Neural cell (in vitro differentiated cells): ENCODE results near the gene KLHL3. TPM values are rescaled to one million over a fixed set of nuclear protein-coding genes. Genes with fewer than 3 reads are reported as not detected.

Source experiments
- H2AFZ ChIP-seq: fragments of 200-600, 300-800 bp; sonication (generic), shearing (Covaris generic); 2 replicates; pipeline ENCODE4 v1.6.0; 2014; ENCODE audit warnings: low read depth, mild to moderate bottlenecking, antibody characterized with exemption, low read length, moderate library complexity
- H3F3A ChIP-seq: fragments of 200-600 bp; shearing (Covaris generic); 2 replicates; pipeline ENCODE4 v1.6.1; 2016; ENCODE audit warnings: mild to moderate bottlenecking, moderate library complexity, mixed read lengths, antibody characterized with exemption, low read length; ENCODE audit not compliant: insufficient read depth, poor library complexity, severe bottlenecking
- H3K27ac ChIP-seq: fragments of 200-600, 300-800 bp; sonication (generic), shearing (Covaris generic); 2 replicates; pipeline ENCODE4 v1.5.1; 2014; ENCODE audit warnings: mild to moderate bottlenecking, low read length, moderate library complexity
- H3K27me3 ChIP-seq: fragments of 300-800, 200-600 bp; sonication (generic), shearing (Covaris generic); 2 replicates; pipeline ENCODE4 v1.6.0; 2014; ENCODE audit warnings: mild to moderate bottlenecking, low read depth, low read length, moderate library complexity; ENCODE audit not compliant: insufficient read depth
- H3K36me3 ChIP-seq: fragments of 300-800, 200-600 bp; sonication (generic), shearing (Covaris generic); 2 replicates; pipeline ENCODE4 v1.5.1; 2014; ENCODE audit warnings: mild to moderate bottlenecking, antibody characterized with exemption, low read length, moderate library complexity; ENCODE audit not compliant: insufficient read depth
- H3K4me2 ChIP-seq: fragments of 300-800, 200-600 bp; sonication (generic), shearing (Covaris generic); 2 replicates; pipeline ENCODE4 v1.6.0; 2014; ENCODE audit warnings: mild to moderate bottlenecking, low read length
- H3K4me3 ChIP-seq: fragments of 300-800, 200-600 bp; sonication (generic), shearing (Covaris generic); 2 replicates; pipeline ENCODE4 v1.5.1; 2014; ENCODE audit warnings: mild to moderate bottlenecking, low read length, moderate library complexity
- H3K79me2 ChIP-seq: fragments of 200-600 bp; shearing (Covaris generic); replicated peaks from 2 replicates; pipeline ENCODE4 v1.6.0; 2014; ENCODE audit warnings: mild to moderate bottlenecking, low read length, moderate library complexity; ENCODE audit not compliant: insufficient read depth
- H3K9ac ChIP-seq: fragments of 300-800, 200-600 bp; sonication (generic), shearing (Covaris generic); 2 replicates; pipeline ENCODE4 v1.6.1; 2016; ENCODE audit warnings: mild to moderate bottlenecking, low read length, mixed read lengths
- H3K9me2 ChIP-seq: fragments of 200-600 bp; shearing (Covaris generic); 2 replicates; pipeline ENCODE4 v1.6.1; 2016; ENCODE audit warnings: mild to moderate bottlenecking, low read length, mixed read lengths; ENCODE audit not compliant: insufficient read depth
- H3K9me3 ChIP-seq: fragments of 200-600, 300-800 bp; sonication (generic), shearing (Covaris generic); 2 replicates; pipeline ENCODE4 v1.6.1; 2016; ENCODE audit warnings: mild to moderate bottlenecking, mixed run types, low read length, moderate library complexity, mixed read lengths
- H4K20me1 ChIP-seq: fragments of 200-600 bp; shearing (Covaris generic); 2 replicates; pipeline ENCODE4 v1.6.1; 2016; ENCODE audit warnings: mild to moderate bottlenecking, mixed run types; ENCODE audit not compliant: insufficient read depth
- EP300 ChIP-seq: fragments of 450-650 bp; conservative IDR thresholded peaks from 2 replicates; pipeline ENCODE4 v1.6.1; 2014; ENCODE audit warnings: antibody characterized with exemption, mild to moderate bottlenecking, moderate library complexity; ENCODE audit not compliant: poor library complexity, severe bottlenecking
- EZH2 ChIP-seq: fragments of 200-600, 300-800 bp; shearing (Covaris generic), sonication (generic); IDR thresholded peaks from 2 replicates; pipeline ENCODE4 v1.6.1; 2014; ENCODE audit warnings: antibody characterized with exemption, low read length, borderline replicate concordance, mild to moderate bottlenecking; ENCODE audit not compliant: insufficient read depth, poor library complexity, severe bottlenecking
- MXI1 ChIP-seq: fragments of 450-650 bp; conservative IDR thresholded peaks from 2 replicates; pipeline ENCODE4 v1.6.1; 2014; ENCODE audit warnings: antibody characterized with exemption, mild to moderate bottlenecking; ENCODE audit not compliant: poor library complexity, severe bottlenecking
- POLR2AphosphoS5 ChIP-seq: IDR thresholded peaks from 2 replicates; pipeline ENCODE4 v1.6.1; 2012
- RAD21 ChIP-seq: fragments of 450-650 bp; conservative IDR thresholded peaks from 2 replicates; pipeline ENCODE4 v1.6.1; 2014; ENCODE audit warnings: antibody characterized with exemption, mild to moderate bottlenecking, moderate library complexity
- SMC3 ChIP-seq: fragments of 450-650 bp; conservative IDR thresholded peaks from 2 replicates; pipeline ENCODE4 v1.6.1; 2014; ENCODE audit warnings: antibody characterized with exemption, mild to moderate bottlenecking, moderate library complexity; ENCODE audit not compliant: poor library complexity
- TAF1 ChIP-seq: IDR thresholded peaks from 2 replicates; pipeline ENCODE4 v1.6.1; 2012; ENCODE audit warnings: low read depth
- polyA plus RNA-seq: library from polyadenylated mRNA; depleted of rRNA; stranded (reverse); fragments of >200 nt; gene quantifications from 2 replicates; pipeline ENCODE4 v1.2.3, GENCODE V29; 2014
- TF ChIP-seq, protein P1 (sequence below): IDR thresholded peaks from 2 replicates; pipeline ENCODE4 v1.6.1; 2012; ENCODE audit warnings: borderline replicate concordance
- TF ChIP-seq, protein P2 (sequence below): fragments of 450-650 bp; IDR thresholded peaks from 2 replicates; pipeline ENCODE4 v1.5.1; 2014; ENCODE audit warnings: antibody characterized with exemption, mild to moderate bottlenecking, moderate library complexity; ENCODE audit not compliant: poor library complexity, severe bottlenecking

Gene KLHL3
- polyA plus RNA-seq, 1 donor from 2014 or later, result 12.9 TPM

DNA sequence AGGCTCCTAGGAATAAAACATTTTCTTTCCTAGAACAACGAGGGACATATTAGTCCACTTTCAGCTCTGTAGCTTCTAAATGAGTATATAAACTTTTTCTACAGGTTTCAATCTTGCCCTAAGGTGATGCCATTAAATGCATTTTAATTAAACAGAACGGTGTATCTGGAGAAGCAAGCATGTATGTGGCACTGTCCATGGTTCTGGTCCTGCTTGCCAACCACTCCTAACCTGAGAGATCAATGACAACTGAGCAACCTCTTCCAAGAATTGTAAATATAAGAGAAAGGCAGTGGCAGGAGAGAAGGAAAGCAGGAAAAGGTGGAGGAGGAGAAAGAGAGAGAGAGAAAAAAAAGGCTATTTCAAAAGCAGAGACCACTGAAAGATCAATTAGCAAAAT, 141.2 kb downstream of the KLHL3 start:
- H2AFZ ChIP-seq, result no peak overlapping the region
- TF ChIP-seq, protein P1, sequence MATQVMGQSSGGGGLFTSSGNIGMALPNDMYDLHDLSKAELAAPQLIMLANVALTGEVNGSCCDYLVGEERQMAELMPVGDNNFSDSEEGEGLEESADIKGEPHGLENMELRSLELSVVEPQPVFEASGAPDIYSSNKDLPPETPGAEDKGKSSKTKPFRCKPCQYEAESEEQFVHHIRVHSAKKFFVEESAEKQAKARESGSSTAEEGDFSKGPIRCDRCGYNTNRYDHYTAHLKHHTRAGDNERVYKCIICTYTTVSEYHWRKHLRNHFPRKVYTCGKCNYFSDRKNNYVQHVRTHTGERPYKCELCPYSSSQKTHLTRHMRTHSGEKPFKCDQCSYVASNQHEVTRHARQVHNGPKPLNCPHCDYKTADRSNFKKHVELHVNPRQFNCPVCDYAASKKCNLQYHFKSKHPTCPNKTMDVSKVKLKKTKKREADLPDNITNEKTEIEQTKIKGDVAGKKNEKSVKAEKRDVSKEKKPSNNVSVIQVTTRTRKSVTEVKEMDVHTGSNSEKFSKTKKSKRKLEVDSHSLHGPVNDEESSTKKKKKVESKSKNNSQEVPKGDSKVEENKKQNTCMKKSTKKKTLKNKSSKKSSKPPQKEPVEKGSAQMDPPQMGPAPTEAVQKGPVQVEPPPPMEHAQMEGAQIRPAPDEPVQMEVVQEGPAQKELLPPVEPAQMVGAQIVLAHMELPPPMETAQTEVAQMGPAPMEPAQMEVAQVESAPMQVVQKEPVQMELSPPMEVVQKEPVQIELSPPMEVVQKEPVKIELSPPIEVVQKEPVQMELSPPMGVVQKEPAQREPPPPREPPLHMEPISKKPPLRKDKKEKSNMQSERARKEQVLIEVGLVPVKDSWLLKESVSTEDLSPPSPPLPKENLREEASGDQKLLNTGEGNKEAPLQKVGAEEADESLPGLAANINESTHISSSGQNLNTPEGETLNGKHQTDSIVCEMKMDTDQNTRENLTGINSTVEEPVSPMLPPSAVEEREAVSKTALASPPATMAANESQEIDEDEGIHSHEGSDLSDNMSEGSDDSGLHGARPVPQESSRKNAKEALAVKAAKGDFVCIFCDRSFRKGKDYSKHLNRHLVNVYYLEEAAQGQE, result no peak
- TF ChIP-seq MXI1 (no peak), TAF1 (no peak), EZH2 (no peak), POLR2AphosphoS5 (no peak), RAD21 (no peak), EP300 (no peak), SMC3 (no peak)
- TF ChIP-seq, protein P2, sequence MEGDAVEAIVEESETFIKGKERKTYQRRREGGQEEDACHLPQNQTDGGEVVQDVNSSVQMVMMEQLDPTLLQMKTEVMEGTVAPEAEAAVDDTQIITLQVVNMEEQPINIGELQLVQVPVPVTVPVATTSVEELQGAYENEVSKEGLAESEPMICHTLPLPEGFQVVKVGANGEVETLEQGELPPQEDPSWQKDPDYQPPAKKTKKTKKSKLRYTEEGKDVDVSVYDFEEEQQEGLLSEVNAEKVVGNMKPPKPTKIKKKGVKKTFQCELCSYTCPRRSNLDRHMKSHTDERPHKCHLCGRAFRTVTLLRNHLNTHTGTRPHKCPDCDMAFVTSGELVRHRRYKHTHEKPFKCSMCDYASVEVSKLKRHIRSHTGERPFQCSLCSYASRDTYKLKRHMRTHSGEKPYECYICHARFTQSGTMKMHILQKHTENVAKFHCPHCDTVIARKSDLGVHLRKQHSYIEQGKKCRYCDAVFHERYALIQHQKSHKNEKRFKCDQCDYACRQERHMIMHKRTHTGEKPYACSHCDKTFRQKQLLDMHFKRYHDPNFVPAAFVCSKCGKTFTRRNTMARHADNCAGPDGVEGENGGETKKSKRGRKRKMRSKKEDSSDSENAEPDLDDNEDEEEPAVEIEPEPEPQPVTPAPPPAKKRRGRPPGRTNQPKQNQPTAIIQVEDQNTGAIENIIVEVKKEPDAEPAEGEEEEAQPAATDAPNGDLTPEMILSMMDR, result no peak
- H3K27me3 ChIP-seq, result no peaks in the 10 kb centered on the region
- no peak overlapping the region for H3K9ac ChIP-seq
- H4K20me1 ChIP-seq, result no peaks in the 10 kb centered on the region
- no peaks in the 10 kb centered on the region for H3K9me3 ChIP-seq
- H3K9me2 ChIP-seq, result no peaks in the 10 kb centered on the region
- no peaks in the 10 kb centered on the region for H3K79me2 ChIP-seq
- no peaks in the 10 kb centered on the region for H3K36me3 ChIP-seq
- no peak overlapping the region for H3K4me2 ChIP-seq
- no peaks in the 10 kb centered on the region for H3F3A ChIP-seq
- H3K27ac ChIP-seq, result no peak overlapping the region
- H3K4me3 ChIP-seq, result no peak overlapping the region

DNA sequence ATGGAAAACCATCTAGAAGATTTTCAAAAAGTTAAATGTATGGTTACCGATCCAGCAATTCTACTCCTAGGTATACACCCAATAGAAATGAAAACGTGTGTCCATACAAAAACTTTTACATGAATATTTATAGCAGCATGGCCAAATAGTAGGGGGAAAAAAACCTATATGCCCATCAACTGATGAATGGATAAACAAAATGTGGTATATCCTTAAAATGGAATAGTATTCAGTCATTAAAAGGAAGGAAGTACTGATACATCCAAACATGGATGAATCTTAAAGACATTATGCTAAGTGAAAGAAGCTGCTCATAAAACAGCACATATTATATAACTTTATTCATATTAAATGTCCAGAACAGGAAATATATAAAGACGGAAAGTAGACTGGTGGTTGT, 143.6 kb downstream of the KLHL3 start:
- Histone ChIP-seq H3F3A (no peaks in the 10 kb centered on the region), H3K36me3 (no peaks in the 10 kb centered on the region), H3K9ac (no peak overlapping the region), H3K9me2 (no peaks in the 10 kb centered on the region), H4K20me1 (no peaks in the 10 kb centered on the region), H3K27ac (no peak overlapping the region), H3K4me2 (no peak overlapping the region), H2AFZ (no peak overlapping the region), H3K27me3 (no peaks in the 10 kb centered on the region), H3K79me2 (no peaks in the 10 kb centered on the region), H3K9me3 (no peaks in the 10 kb centered on the region), H3K4me3 (no peak overlapping the region)
- TF ChIP-seq EP300 (no peak), EZH2 (no peak), MXI1 (no peak), POLR2AphosphoS5 (no peak)
- TF ChIP-seq, protein P2, result no peak
- TF ChIP-seq, protein P1, result no peak
